HG02798 (cell line): ENCODE results near the gene MIAT.

ENCODE experiments used
- ATAC-seq: cut with Tn5 transposase; IDR thresholded peaks from one replicate; pipeline ENCODE4 v1.9.1; 2021; ENCODE audit warnings: mild to moderate bottlenecking; ENCODE audit not compliant: unreplicated experiment, poor library complexity

The MIAT gene

GRCh38 chr22:26715392-26715936 lies 58.1 kb downstream of the MIAT start:
- ATAC-seq, result no peak

GRCh38 chr22:26718488-26718887 lies 61.1 kb downstream of the MIAT start:
- no peak for ATAC-seq

GRCh38 chr22:26718905-26719304 lies 61.5 kb downstream of the MIAT start:
- no peak for ATAC-seq

GRCh38 chr22:26722159-26722558 lies 64.8 kb downstream of the MIAT start:
- no peak for ATAC-seq

- no peak for ATAC-seq
Observed at GRCh38 chr22:26724414-26724813, 67.0 kb downstream of the MIAT start.

GRCh38 chr22:26725012-26725676 lies 67.8 kb downstream of the MIAT start:
- no peak for ATAC-seq
